GM18498 (cell line): ENCODE results near the gene NAA15.
A peak's percentile ranks its signal among the peaks of the same experiment; 100 is the strongest.
"Not testable (repeated sequence)": the region's sequence is repeated elsewhere in the genome, so short reads cannot be mapped to it uniquely, and the experiment has no call there.

Experiments
- ATAC-seq: cut with Tn5 transposase; IDR thresholded peaks from one replicate; pipeline ENCODE4 v1.9.1; 2021; ENCODE audit warnings: mild to moderate bottlenecking, moderate library complexity; ENCODE audit not compliant: unreplicated experiment

Gene NAA15

DNA sequence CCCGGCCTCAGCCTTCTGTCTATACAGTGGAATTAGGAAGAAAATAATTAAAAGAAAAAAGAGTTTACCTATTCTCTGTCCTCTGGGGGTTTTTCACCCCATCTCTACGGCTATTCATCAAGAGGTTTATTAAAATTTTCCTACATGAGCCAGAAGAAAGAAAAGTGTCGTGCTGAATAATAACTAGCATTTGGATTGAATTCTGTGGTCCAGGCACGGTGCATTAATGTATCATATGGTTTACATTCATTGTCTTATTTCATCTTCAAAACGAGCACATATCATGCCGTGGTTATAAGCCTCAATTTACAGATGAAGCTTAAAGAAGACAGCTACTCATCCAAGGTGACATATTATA, 5.4 kb upstream of the NAA15 start:
- no peak for ATAC-seq

DNA sequence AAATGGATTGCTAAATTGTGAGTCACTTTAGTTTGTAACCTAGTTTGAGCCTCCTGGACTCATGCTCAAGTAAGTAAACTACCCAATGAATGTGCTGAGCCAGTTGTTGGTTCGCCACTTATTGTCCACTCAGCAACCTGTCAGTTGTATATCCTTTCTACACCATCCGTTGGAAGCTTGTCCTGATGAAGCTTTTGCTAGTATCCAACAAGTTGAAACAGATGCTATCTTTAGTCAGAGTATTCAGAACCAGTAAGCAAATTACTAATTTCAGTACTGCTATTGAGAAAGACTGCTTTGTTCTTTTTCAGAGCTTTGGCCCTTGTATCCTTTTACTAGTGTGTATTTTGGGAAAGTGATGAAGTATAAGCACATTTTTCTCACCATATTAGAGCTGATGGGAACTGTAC, 4.3 kb upstream of the NAA15 start:
- no peak for ATAC-seq

DNA sequence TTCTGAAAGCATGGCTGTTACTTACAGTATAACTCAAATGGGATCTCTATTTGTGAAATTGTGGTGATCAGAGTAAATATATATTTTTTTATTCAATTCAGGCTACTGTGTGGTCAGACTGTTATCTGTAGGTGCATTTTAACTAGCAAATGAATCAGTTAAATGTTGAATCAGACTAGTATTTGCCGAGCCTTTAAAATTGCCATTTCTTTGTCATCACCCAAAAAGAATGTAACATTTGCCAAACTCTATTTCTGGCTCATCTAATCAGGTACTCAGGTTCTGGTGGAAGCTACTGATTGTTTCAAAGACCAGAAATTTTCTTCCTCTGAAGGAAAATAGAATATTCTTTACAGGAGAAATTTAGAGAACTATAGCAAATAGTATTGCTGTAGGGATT, 1.8 kb upstream of the NAA15 start:
- ATAC-seq = no peak

DNA sequence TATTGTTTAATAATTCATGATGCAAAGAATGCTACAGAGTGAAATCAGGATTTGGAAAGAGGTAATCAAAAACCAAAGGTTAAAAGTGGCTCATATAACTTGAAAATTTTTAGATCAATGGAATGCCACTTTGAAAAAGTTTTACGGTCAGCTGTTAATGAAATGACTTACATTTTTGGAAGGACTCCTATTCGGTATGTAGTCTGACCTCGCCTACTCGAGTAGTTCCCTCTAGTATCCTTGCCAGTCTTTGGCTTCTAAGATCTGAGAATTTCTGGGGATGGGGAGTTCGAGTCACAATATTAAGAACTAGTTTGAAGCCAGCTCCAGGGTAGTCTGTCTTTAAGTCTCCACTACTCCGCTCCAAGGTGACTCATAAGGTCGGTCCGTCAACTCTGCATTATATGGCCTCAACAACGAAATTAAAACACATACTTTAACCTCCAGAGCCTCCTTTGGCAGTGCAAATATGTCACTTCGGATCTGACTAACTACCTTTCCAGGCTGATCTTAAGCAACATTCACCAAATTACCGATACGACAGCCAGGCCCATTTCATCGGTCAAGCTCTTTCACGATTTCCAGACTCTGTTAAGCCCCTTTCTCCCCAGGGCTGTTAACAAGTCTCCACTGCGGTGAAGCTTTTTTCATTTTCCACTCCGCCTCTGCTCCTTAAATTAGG, 733 bp upstream of the NAA15 start:
- ATAC-seq = peak; percentile 9

DNA sequence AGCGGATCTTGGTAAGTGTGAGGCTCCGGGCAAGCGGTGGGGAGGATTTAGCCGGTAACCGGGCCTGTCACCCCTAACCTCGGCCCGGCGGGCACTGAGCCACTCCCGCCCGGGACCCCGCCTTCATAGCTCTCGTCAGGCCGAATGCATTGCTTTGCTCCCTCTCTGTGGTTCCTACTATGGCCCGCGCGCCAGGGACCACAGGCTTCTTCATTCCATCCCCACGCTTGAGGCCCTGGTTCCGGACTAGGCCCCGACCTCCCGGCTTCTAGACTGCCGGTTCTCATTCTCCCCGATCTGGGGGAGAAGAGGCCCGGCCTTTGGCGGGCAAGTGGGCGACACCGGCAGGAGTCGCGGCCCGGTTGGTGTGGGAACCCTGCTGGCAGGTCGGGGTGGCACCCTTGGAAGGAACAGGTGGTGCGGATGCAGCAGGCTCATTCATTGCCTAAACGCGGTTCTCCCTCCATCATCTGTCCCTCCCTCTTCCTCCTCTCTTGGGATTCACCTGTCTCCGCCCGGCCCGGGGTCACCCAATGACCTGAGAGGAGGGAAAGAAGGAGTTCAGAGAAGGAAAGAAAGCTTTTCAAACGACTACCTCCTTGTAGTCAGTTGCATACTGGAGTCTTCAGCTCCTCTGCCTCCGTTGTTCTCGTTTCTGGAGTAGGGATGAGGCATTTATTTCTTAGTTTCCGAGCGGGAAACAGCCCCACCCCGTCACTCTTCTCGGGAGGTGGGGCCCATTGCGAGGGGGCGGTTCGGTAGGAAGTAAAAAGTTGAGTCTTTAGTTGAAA, 711 bp downstream of the NAA15 start, which contains the start of gene NDUFC1:
NDUFC1 (minus strand) TSS at position 657 of the 791 bp plus-strand sequence. CDS start 6,679 bp downstream, outside the sequence.
- ATAC-seq = peak; percentile 46

DNA sequence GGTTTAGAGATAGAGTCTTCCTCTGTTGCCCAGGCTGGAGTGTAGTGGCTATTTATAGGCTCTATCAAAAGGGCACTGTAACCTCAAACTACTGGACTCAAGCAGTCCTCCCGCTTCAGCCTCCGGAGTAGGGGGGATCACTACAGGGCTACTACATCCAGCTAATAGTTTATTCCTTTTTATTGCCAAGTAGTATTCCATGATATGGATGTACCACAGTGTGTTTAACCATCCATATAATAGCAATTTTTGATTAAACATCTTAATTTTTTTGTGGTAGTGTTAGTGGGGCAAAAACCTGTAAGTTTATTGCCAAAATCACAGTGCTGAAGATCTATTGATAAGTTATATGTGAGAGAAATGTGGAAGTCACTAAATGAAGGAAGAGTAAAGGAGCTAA, 3.6 kb downstream of the NAA15 start:
- ATAC-seq = no peak

DNA sequence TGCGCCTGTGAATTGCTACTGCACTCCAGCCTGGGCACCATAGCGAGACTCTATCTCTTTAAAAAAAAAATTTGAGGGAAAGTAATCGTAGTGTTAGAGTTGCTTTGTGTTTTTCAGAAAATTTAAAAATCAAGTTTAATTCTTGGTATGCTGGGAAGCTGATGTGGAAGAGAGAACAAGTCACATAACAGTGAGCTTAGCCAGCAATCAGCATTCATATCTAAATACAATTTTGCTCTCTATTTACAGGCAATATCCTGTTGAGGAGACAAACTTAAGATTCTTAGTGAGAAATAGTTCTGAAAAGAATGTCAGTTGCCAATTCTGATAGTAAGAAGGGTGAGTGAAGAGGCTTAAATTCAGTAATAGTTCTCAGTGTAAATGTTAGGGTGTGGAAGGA, 10.6 kb downstream of the NAA15 start:
- ATAC-seq = no peak

DNA sequence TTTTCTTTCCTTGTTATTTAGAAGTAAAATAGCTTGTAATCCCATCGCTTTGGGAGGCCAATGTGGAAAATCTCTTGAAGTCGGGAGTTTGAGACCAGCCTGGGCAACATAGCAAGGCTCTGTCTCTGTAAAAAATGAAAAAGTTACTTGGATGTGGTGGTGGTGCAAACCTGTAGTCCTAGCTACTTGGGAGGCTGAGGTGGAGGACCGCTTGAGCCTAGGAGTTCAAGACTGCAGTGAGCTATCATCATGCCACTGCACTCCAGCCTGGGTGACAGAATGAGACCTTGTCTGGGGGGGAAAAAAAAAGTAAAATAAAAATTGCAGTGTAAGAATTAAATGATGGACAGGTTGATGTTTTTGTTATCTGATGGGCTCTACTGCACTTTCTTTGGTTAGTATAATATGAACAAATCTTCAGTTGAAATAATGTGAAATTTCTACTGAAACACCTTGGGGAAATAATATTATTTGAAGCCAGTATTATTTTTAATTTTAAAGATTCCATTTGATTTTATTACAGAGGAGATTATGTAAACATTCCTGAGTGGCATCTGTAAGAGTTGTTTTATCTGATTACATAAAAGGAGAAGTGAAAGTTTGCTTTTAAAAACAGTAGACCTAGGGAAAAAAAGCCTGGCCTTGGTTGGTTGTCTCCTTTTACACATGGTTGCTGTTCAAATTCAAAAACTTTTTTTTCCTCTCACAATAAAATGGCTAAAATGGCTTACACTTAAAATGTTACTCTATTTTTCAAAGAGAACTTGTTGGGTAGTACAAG, 11.4 kb downstream of the NAA15 start:
- no peak for ATAC-seq

DNA sequence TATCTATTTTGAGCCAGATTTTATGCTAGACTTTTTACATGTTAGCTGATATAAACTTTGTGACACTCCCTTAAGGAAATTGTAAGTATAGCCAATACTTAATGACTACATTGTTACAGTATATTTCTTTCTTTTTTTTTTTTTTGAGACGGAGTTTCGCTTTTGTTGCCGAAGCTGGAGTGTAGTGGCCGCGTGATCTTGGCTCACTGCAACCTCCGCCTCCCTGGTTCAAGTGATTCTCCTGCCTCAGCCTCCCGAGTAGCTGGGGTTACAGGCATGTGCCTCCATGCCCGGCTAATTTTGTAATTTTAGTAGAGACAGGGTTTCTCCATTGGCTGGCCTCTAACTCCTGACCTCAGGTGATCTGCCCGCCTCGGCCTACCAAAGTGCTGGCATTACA, 12.1 kb downstream of the NAA15 start:
- not testable (repeated sequence) for ATAC-seq

DNA sequence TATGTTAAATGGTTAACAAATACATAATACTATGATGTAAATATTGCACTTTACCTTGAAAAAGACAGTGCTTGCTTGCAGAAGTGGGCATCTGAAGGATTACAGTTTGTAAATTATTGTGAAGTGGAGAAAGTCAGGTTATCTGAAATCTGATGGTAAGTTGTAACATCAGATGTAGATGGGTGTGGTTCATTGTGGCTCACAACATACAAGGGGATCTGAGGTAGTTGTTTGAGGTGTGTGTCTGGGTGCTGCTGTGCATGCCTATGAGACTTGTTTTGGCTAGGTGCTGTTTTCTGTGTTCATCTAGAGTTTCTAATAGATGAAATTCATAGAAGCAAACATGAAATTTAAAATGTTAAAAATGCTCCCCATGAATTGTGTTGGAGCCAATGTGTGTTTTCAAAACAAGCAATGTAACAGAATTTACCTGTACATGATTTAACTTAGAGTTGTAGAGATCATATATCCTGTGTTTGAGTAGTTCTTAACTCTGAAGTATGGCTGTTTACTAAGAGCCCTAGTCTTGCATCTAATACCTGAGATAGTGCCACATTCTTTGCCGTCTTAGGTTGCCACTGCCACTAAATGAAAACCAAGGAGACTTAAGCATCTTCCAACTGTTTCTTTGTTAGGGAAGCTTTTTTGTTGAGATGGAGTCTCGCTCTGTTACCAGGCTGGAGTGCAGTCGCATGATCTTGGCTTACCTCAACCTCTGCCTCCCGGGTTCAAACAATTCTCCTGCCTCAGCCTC, 12.9 kb downstream of the NAA15 start:
- no peak for ATAC-seq

DNA sequence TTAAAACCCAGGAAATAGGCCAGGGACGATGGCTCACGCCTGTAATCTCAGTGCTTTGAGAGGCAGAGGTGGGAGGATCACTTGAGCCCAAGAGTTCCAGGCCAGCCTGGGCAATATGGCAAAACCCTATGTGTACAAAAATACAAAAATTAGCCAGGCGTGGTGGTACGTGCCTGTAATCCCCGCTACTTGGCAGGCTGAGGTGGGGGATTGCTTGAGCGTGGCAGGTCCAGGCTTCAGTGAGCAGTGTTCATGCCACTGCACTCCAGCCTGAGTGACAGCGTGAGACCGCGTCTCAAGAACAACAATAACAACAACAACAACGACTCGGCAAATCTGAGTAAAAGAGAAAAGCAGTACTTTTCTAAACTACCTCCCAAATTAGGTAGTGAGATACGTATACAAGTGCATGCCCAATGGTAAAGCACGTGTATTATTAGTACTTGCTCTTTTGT, 13.9 kb downstream of the NAA15 start:
- peak; percentile 68 for ATAC-seq

DNA sequence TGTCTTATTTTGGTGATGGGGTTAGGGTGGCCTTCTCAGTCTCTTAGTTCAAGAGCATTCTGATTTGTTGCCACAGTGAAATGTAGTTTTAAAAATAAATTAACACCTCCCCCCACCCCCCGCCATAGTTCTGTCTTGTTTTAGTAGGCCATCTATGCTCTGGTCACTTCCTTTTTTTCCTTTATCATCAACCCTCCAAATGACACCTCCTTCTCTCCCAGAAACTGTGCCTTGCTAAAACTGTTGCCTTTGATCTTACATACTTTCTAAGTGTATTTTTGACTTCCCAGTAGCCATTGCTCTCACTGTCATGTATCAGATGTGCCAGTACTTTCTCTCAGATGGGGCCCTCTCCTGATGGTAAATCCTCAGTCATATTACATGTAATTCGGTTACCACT, 15.4 kb downstream of the NAA15 start:
- ATAC-seq = no peak

DNA sequence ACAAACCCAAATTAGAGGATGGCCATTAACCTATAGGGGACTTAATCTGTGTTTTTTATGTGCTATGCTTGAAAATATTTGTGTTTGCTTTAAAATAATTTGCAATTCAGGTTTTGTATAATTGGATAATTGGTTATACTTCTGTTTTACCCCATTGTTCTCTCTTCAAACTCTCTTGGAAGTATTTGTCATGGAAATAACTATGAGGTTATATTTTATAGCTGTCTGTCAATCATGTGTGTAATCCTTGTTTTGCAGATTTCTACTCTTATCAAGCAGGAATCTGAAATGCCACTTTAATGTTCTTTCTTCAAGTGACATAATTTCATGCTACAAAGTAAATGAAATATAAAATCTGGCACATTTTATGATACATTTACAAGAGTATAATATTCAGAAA, 16.3 kb downstream of the NAA15 start:
- no peak for ATAC-seq

DNA sequence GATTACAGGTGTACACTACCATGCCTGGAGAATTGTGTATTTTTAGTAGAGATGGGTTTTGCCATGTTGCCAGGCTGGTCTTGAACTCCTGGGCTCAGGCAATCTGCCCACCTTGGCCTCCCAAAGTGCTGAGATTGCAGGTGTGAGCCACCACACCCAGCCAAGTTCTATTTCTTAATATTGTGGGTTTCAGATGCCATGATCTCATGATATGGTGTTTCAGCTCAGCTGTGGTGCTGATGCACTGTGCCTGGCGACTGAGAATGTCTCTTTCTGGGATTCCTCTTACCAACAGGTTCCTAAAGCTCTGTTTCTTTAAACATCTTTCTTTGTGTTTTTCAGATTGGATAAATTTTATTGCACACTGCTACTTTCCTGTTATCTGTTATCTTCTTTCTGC, 18.3 kb downstream of the NAA15 start:
- no peak for ATAC-seq

DNA sequence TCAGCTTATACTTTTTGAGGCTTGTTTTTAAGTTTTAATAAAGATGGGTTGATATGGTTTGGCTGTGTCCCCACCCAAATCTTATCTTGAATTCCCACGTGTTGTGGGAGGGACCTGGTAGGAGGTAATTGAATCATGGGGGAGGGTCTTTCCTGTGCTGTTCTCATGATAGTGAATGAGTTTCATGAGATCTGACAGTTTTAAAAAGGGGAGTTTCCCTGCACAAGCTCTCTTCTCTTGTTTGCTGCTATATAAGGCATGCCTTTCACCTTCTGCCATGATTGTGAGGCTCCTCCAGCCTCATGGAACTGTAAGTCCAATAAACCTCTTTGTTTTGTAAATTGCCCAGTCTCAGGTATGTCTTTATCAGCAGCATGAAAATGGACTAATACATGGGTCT, 20.8 kb downstream of the NAA15 start:
- ATAC-seq = not testable (repeated sequence)

DNA sequence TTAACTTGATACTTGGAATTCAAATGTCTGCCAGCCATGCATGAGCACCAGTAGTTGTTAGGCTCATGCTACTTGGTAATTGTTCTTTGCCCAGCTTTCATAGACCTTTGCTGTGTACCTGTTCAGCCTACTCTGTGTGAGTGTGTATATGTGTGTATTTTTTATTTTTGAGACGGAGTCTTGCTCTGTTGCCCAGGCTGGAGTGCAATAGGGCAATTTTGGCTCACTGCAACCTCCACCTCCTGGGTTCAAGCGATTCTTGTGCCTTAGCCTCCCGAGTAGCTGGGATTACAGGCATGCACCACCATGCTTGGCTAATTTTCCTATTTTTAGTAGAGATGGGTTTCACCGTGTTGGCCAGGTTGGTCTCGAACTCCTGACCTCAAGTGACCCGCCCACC, 21.2 kb downstream of the NAA15 start:
- not testable (repeated sequence) for ATAC-seq

DNA sequence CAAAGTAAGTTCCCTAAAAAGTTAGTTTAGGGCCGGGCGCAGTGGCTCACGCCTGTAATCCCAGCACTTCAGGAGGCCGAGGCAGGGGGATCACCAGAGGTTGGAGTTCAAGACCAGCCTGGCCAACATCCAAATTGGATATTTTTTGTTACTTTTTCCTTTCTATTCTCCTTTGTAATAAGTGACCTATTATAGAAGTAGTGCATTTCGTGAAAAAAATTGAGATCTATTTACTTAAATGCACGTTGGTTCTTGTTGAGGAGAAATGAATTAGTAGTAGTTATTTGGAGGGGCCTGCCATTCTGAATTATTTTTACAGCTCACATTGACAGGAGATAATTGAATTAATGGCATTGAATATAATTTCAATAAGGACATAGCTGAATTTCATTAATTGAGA, 23.3 kb downstream of the NAA15 start:
- ATAC-seq = no peak

DNA sequence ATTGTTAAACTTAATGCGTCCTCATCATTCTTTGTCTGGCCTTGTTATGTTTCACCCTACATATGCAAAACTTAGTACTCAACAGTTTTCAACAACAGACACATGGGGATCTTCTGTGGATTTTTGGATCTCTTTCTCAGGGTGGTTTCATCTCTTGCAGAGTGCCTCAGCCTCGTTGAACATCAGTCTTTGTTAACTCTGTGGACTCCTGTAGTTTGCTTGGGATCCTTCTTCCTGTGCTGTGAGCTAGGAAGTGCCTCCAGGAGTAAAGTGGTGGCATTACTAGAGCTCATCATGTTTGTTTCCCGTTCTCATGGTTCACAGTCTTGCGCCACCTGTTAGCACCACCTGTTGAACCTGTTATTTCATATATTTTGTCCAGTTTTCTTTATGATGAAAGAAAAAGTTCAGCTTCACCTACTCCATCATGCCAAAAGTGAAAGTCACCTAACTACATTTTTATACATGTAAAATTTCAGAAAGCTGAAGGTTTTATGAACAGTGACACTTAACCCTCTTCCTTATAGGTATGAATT, 28.4 kb downstream of the NAA15 start:
- no peak for ATAC-seq

DNA sequence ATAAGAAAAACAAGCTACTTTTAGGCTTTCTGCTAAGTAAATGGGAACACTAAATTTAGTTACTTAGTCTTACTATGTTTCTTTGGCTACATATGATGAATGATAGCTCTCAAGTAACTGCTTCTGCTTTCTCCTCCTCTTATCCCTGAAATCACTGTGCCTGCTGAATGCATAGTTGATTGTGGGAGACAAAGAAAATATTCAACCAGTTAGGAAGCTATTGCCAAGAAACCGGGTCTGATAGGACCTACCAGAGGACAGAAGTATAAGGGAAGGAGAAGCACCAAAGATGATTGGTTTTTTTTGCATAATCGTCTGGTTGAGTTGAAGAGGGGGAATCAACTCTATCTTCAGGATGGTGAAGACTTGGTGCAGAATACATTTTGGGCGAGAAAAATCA, 29.0 kb downstream of the NAA15 start:
- no peak for ATAC-seq

DNA sequence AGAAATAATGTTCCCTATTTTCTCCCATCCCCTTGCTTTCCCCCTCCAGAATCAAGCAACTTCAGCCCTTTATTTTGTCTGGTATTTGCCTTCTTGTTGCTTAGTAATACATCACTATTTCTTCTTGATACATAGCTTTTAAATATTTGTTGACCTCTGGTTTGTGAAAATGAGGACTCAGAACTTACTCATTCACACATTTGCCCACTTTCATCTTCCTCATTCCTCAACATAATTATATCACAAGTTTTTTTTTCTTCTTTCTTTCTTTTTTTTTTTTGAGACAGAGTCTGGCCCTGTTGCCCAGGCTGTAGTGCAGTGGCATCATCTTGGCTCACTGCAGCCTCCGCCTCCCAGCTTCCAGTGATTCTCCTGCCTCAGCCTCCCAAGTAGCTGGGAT, 29.9 kb downstream of the NAA15 start:
- ATAC-seq = no peak

DNA sequence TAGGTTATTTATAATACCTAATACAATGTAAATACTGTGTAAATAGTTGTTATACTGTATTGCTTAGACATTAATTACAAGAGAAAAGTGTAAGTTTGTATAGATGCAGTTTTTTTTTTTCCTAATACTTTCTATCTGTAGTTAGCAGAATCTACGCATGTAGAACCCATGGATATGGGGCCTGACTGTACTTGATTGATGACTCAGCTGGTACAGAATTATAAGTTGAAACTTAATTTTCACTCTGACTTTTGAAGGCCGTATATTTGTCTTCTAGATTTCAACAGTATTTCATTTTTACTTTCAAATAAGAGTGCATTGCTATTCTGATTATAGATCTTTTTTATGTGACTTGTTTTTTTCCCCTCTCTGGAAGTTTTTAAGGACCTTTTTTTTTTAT, 31.7 kb downstream of the NAA15 start:
- ATAC-seq = no peak
